ACC112 (cell line): ENCODE measurements around the gene TBC1D2B.

ENCODE experiments used
- H2AFZ ChIP-seq: fragments of 200-600 bp; sonication (generic); one replicate; pipeline ENCODE4 v1.6.0; 2017; ENCODE audit warnings: antibody characterized with exemption, low read length; ENCODE audit not compliant: unreplicated experiment
- H3K27ac ChIP-seq: fragments of 200-600 bp; sonication (generic); 2 replicates; pipeline ENCODE4 v1.5.1; 2014; ENCODE audit warnings: low read depth, mild to moderate bottlenecking, antibody characterized with exemption, low read length, moderate library complexity
- H3K27me3 ChIP-seq: fragments of 200-600 bp; sonication (generic); 2 replicates; pipeline ENCODE4 v1.6.1; 2014; ENCODE audit warnings: mild to moderate bottlenecking, antibody characterized with exemption, low read length, moderate library complexity, mixed read lengths; ENCODE audit not compliant: insufficient read depth
- H3K36me3 ChIP-seq: fragments of 200-600 bp; sonication (generic); 2 replicates; pipeline ENCODE4 v1.6.1; 2016; ENCODE audit warnings: mild to moderate bottlenecking, antibody characterized with exemption, low read length, moderate library complexity, mixed read lengths; ENCODE audit not compliant: insufficient read depth
- H3K4me1 ChIP-seq: fragments of 200-600 bp; sonication (generic); one replicate; pipeline ENCODE4 v1.6.1; 2016; ENCODE audit warnings: low read length, mixed read lengths; ENCODE audit not compliant: insufficient read depth, unreplicated experiment, control insufficient read depth
- H3K4me3 ChIP-seq: fragments of 200-600 bp; sonication (generic); 2 replicates; pipeline ENCODE4 v1.5.1; 2014; ENCODE audit warnings: mild to moderate bottlenecking, low read depth, low read length
- H3K79me2 ChIP-seq: fragments of 200-600 bp; sonication (generic); one replicate; pipeline ENCODE4 v1.6.0; 2016; ENCODE audit warnings: low read length; ENCODE audit not compliant: control insufficient read depth, unreplicated experiment, insufficient read depth

The TBC1D2B gene

DNA sequence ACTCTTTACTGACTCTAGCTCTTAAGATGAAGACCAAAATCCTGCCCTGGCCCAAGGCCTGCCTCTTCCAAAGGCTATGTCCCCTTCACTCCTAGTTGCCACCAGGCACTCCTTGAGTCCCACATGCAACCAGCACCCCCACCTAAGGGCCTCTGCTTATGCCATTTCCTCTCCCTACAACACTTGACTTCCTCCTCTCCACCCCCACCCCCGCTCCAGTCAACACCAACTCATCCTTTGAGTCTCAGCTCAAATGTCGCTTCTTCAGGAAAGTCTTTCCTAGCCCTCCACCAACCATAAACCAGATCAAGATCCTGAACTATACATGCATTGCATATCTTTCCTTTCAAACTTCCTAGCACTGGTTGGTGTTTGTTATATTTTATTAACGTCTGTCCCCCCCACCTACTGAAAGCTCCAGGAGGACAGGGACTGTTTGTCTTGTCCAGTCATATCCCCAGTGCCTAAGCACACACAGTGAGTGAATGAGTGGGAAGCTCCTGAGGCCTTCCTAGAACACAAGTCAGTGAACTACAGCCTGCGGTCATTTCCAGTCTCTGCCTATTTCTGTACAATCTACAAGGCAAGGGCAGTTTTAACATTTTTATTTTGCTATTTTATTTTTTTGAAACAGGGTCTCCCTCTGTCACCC is 7.3 kb downstream of the TBC1D2B start:
- H3K27ac ChIP-seq, result peak overlapping the region; percentile 97; the same call in 1 of the 2 replicates
- peaks cover 95% of the 10 kb centered on the region for H3K79me2 ChIP-seq
- no peak overlapping the region for H2AFZ ChIP-seq
- H3K4me3 ChIP-seq, result no peak overlapping the region
- H3K36me3 ChIP-seq, result no peaks in the 10 kb centered on the region
- no peaks in the 10 kb centered on the region for H3K27me3 ChIP-seq
- H3K4me1 ChIP-seq, result peaks cover 82% of the 10 kb centered on the region

DNA sequence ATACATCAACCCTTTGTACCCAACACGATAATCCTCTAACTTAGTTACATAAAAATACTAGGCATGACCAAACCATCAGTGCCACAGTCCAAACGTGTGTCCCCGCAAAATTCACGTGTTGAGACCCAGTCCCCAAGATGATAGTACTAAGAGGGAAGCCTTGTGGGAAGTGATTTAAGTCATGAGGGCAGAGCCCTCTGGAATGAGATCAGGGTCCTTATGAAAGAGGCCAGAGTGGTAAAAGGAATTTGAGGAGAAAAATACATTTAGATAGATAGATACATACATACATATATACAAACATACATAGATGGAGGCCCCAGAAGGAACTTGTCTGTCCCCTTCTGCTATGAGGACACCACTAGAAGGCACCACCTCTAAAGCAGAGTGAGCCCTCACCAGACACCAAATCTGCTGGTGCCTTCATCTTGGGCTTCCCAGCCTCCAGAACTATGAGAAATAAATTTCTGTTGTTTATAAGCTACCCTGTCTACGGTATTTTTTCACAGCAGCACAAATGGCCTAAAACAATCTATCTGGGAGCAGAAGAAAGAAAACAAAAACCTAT is 8.0 kb downstream of the TBC1D2B start:
- Histone ChIP-seq H3K27ac (peak overlapping the region; percentile 97), H3K4me1 (peaks cover 85% of the 10 kb centered on the region), H3K27me3 (no peaks in the 10 kb centered on the region), H3K79me2 (peaks cover 96% of the 10 kb centered on the region), H2AFZ (no peak overlapping the region), H3K4me3 (no peak overlapping the region), H3K36me3 (no peaks in the 10 kb centered on the region)

DNA sequence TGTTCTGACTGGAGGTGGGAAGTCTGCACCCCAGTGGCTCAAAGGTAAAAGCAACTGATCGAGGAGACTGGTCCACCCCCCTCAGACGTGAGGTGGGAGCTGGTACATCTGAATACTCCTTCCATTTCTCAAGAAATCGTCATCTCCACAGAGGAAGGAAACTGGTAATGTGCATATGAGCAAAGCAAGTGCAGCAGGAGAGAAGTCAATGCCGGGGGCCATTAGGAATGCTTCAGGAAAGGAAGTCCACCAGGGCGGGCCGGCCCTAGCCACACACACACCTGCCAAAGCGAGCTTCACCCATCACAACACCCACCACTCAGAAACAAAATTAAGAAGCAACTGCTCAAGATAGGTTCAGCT is 8.5 kb downstream of the TBC1D2B start:
- Histone ChIP-seq H3K4me3 (peak overlapping the region; percentile 43), H3K36me3 (no peaks in the 10 kb centered on the region), H3K4me1 (peaks cover 90% of the 10 kb centered on the region), H2AFZ (no peak overlapping the region), H3K27me3 (no peaks in the 10 kb centered on the region), H3K79me2 (peaks cover 96% of the 10 kb centered on the region), H3K27ac (peak overlapping the region; percentile 97)

DNA sequence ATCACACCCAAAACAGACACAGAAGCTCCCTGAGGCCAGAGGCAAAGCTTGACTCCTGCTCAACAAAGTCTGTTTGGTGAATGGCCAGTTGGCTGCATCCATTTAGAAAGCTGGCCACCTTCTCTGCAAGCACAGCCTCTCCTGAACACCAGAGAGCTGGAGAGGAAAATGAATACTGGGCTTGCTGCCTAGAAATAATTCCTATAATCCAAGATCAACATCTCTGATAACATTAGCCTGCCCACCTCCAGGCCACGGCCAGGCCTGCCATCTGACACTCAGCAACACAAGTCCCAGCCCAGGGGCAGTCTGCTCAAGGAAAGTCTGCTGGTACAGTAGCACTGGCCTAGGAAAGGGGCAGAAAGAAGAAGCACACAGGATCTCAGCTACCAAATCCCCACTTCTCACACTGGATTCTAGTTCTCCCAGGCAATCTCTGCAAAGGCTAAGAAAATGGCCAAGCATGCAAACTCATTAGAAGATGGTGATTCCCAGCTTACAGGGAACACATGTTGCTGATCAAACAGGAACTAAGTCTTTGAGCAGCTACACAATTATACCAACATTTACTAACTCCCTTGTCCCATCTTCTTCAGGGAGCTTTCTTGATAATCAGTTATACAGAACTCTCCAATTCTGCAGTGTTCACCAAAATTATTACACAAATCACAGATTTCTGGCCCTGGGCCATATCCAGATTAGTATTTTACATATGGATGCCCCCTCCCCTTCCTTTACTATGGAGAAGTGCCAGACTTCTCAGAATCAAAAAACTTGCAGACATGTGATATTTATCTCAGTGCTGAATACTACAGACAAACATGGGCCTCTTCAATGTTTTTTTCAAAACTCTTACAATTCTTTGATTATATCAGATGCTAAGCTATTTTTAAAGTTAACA is 9.9 kb downstream of the TBC1D2B start:
- Histone ChIP-seq H3K4me3 (peak overlapping the region; percentile 43; the same call in 1 of the 2 replicates), H3K27ac (peak overlapping the region; percentile 97), H2AFZ (no peak overlapping the region), H3K79me2 (peaks cover 96% of the 10 kb centered on the region), H3K4me1 (peaks cover 95% of the 10 kb centered on the region), H3K27me3 (no peaks in the 10 kb centered on the region), H3K36me3 (no peaks in the 10 kb centered on the region)

GRCh38 chr15:78065973-78066946 is 11.3 kb downstream of the TBC1D2B start:
- H3K27ac ChIP-seq, result peak overlapping the region; percentile 97
- peak overlapping the region; percentile 43; the same call in 1 of the 2 replicates for H3K4me3 ChIP-seq
- H3K36me3 ChIP-seq, result no peaks in the 10 kb centered on the region
- H3K79me2 ChIP-seq, result peaks cover 93% of the 10 kb centered on the region
- H3K4me1 ChIP-seq, result peaks cover 84% of the 10 kb centered on the region
- H3K27me3 ChIP-seq, result no peaks in the 10 kb centered on the region
- no peak overlapping the region for H2AFZ ChIP-seq

DNA sequence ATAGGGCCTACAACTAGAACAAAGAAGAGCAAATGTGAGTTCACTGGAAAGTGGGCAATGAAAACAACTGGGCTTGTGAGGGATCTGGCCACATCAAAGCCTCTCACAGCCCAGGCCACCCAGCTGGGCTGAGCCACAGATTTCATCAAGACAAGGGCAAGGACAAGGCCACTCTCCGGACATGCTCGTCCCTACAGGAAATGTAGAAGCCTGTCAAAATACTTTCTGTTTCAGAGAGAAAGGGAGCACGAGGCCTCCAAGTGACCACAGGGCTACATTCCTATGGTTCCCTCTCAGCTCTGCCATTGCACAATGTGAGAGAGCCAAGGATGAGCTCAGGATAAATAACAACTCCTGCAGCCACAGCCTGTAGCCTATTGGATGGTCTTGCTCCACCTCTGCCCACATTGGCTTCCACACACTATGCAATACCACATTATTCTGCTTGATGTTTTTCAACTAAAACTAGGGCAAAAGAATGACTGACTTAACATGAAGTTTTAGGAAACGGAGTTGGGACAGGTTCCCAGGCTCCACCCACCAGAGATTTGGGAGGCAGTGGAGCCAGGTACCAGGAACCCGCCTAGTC is 12.1 kb downstream of the TBC1D2B start:
- no peaks in the 10 kb centered on the region for H3K27me3 ChIP-seq
- no peaks in the 10 kb centered on the region for H3K36me3 ChIP-seq
- H3K4me1 ChIP-seq, result peaks cover 80% of the 10 kb centered on the region
- H2AFZ ChIP-seq, result peak overlapping the region; percentile 25
- peak overlapping the region; percentile 97 for H3K27ac ChIP-seq
- H3K4me3 ChIP-seq, result peak overlapping the region; percentile 46
- peaks cover 94% of the 10 kb centered on the region for H3K79me2 ChIP-seq

- H3K4me1 ChIP-seq, result peaks cover 80% of the 10 kb centered on the region
- H3K27ac ChIP-seq, result peak overlapping the region; percentile 97
- peaks cover 94% of the 10 kb centered on the region for H3K79me2 ChIP-seq
- no peak overlapping the region for H2AFZ ChIP-seq
- no peaks in the 10 kb centered on the region for H3K27me3 ChIP-seq
- H3K36me3 ChIP-seq, result no peaks in the 10 kb centered on the region
- peak overlapping the region; percentile 46 for H3K4me3 ChIP-seq
These were observed 13.0 kb downstream of the TBC1D2B start for GRCh38 chr15:78064544-78064943.

GRCh38 chr15:78063970-78064385 is 13.5 kb downstream of the TBC1D2B start:
- peak overlapping the region; percentile 97 for H3K27ac ChIP-seq
- H3K79me2 ChIP-seq, result peaks cover 94% of the 10 kb centered on the region
- no peaks in the 10 kb centered on the region for H3K36me3 ChIP-seq
- no peaks in the 10 kb centered on the region for H3K27me3 ChIP-seq
- H3K4me3 ChIP-seq, result peak overlapping the region; percentile 46
- peaks cover 80% of the 10 kb centered on the region for H3K4me1 ChIP-seq
- no peak overlapping the region for H2AFZ ChIP-seq

GRCh38 chr15:78063217-78063616 is 14.3 kb downstream of the TBC1D2B start:
- Histone ChIP-seq H3K4me1 (peaks cover 80% of the 10 kb centered on the region), H2AFZ (no peak overlapping the region), H3K27ac (peak overlapping the region; percentile 97), H3K79me2 (peaks cover 94% of the 10 kb centered on the region), H3K27me3 (no peaks in the 10 kb centered on the region), H3K4me3 (no peak overlapping the region), H3K36me3 (no peaks in the 10 kb centered on the region)
